Mammary epithelial cell (primary cell): ENCODE results near the gene NOVA1.

Experiments
- CTCF ChIP-seq, 2 donors: IDR thresholded peaks in 1 of 2; conservative IDR thresholded peaks in 1 of 2; 2 replicates each; pipeline ENCODE4 v1.5.1; 2011 to 2012; ENCODE audit warnings: inconsistent platforms in 2 of 2, low read length in 2 of 2, mild to moderate bottlenecking in 2 of 2, control low read depth in 1 of 2, low read depth in 1 of 2; ENCODE audit not compliant: insufficient read depth in 1 of 2; ENCODE audit errors: extremely low read depth in 1 of 2
- EZH2 ChIP-seq: IDR thresholded peaks from 2 replicates; pipeline ENCODE4 v1.6.1; 2012; ENCODE audit warnings: low read length, inconsistent platforms, borderline replicate concordance

GRCh38 chr14:26594148-26594547 lies 3.7 kb downstream of the NOVA1 start:
- TF ChIP-seq EZH2 (no peak), CTCF (conservative IDR thresholded peaks at IDR 0.05 in 1 of 2, IDR thresholded peaks at IDR 0.05 in 1 of 2; ENCODE audit: extremely low read depth in 1 of 2, insufficient read depth in 1 of 2, low read depth in 1 of 2, low read length in 2 of 2) (no peak)
